GM19463 (cell line): ENCODE data around the gene GARIN5A.
A peak's percentile ranks its signal among the peaks of the same experiment; 100 is the strongest.
"Not testable (repeated sequence)": the region's sequence is repeated elsewhere in the genome, so short reads cannot be mapped to it uniquely, and the experiment has no call there.

Experiments
- ATAC-seq: cut with Tn5 transposase; IDR thresholded peaks from one replicate; pipeline ENCODE4 v1.9.1; 2021; ENCODE audit warnings: mild to moderate bottlenecking, moderate library complexity; ENCODE audit not compliant: unreplicated experiment

The GARIN5A gene

DNA sequence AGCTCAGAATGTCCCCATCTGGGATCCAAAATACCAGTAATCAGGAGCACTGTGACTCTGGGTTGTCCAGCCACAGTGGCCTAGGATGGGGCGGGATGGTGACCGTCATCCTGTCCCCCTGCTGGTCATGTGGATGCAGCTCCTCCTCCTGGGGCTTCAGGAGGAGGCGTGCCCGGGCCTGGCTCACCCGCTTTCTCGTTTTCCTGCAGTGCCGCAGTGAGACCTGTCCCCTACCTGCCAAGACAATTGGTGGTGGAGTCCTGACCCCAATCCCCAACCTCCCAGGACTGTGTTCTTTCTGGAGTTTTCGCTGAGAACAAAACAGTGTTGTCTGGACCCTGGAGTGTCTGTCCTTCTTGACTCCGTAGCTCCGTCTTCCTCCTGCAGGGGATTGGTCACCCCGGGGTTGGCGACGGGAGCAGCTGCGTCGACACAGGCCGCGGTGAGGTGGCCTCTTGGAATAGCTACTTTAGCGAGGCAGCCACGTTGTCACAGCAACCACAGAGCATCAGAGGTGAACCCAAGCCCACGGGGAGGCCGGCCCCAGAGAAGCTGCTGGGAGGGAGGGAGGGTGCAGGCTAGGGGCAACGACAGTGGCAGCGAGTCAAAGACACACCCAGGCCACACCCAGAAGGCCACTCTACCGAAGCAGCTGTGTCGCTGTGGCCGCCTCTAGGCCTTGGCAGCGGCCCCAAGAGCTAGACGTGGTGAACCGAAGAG, 10.5 kb downstream of the GARIN5A start:
- no peak for ATAC-seq

DNA sequence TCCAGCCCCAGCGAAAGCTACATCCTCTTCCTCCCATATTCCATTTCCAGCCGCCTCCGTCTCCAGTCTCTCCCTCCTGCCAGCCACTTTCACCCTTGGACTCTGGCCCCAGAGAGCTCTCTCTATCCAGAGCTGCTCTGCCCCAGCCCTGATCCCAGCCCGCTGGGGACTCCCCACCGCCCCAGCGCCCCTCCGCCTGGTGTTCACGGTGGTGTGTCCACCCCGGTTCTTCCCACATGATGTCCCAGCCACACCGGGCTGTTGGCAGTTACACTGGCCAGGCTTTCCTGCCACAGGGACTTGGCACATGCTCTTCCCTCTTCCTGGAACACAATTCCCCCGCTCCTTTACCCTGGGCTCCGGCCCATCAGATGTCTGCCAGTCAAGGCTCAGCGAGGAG, 11.6 kb downstream of the GARIN5A start:
- no peak for ATAC-seq

DNA sequence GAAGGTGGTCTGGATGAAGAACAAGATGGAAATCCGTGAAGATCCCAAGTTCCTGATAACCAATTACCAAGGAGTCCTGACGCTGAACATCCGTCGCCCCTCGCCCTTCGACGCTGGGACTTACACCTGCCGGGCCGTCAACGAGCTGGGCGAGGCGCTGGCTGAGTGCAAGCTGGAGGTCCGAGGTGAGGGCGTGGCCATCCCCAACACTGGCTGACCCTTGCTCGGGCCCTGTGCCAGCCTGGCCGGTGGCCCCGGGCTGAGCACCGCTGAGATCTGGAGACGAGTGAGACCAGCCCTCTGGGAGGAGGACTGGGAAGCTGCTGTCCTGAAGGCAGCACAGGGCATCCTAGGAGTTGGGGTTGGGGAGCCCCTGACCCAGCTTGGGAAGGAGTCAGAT, 12.3 kb downstream of the GARIN5A start:
- ATAC-seq, result no peak

DNA sequence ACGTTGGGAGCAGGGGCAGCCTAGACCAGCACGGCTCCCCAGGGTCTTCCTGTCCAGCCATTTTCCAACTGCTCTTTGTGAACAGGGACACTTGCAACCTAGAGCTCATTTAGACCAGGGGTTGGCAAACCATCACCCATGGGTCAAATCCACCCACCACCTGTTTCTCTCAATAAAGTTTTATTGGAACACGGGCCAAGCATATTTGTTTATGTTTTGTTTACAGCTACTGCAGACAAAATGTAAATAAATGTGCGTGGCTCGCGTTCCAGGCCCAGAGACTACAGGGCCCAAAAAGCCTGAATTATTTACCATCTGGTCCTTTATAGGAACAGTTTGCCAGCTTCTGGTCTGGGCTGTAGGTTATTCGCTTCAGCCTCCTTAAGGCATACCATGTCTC, 13.7 kb downstream of the GARIN5A start:
- no peak for ATAC-seq

DNA sequence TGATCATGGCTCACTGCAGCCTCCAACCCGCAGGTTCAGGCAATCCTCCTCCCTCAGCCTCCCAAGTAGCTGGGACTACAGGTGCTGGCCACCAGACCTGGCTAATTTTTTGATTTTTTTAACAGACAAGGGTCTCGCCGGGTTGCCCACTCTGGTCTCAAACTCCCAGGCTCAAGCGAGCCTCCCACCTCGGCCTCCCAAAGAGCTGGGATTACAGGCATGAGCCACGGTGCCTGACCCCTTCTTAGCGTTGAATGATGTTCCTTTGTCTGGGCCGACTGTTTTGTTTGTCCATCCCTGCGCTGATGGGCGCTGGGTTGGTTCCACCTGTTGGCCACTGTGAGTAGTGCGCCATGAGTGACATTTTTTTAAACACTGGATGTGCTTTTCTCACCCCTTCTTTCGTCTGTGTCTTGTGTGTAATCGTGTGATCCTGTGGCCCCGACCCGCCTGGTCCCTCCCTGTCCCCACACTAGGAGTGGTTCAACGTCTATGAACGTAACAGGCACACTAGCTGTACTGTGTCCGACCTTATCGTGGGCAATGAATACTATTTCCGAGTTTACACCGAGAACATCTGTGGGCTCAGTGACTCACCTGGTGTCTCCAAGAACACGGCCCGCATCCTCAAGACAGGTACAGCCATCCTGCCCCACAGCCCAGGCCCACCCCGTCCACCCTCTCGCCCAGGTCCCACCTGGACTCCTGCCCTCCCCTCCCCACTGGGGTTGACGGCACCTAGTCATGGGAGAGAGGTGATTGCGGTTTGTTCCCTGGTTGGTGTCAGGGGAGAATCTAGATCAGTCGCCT, 15.4 kb downstream of the GARIN5A start:
- ATAC-seq, result no peak

DNA sequence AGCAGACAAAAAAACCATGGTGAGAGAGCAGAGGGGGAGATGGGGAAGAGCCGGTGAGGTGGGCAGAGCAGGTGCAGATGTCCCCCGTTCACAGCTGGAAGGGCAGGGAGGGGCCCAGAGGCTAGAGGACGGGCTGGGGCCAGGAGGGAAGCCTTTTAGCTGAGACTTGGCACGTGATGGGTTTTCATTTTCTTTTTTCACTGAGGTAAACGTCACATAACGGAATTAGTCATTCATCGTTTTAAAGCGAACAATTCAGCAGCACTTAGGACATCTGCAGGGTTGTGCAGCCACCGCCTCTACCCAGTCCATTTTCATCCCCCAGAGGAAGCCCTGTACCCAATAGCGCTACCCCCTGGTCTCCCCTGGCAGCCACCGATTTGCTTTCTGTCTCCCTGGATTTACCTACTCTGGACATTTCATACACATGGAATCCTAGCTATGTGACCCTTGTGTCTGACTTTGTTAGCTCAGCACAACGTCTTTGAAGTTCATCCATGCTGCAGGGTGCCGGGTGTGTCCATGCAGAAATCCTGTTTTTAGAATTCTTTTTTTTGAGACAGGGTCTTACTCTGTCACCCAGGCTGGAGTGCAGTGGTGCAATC, 16.4 kb downstream of the GARIN5A start:
- peak; percentile 66 for ATAC-seq

DNA sequence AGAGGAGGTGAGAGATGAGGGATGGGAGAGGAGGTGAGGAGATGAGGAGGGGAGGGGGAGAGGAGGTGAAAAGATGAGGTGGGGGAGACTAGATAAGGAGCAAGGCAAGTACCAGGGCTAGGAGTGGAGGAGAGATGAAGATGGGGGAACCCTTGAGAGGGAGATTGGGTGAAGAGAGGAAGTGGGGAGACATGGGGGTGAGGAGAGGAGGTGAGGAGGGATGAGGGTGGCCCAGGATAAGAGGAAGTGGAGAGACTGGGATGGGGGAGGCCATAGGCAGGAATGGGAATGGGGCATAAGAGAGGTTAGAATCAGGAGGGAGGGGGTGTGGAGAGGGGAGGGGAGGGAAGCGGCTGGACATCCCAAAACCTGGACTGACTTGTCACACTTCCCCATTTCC, 17.0 kb downstream of the GARIN5A start:
- ATAC-seq, result no peak

DNA sequence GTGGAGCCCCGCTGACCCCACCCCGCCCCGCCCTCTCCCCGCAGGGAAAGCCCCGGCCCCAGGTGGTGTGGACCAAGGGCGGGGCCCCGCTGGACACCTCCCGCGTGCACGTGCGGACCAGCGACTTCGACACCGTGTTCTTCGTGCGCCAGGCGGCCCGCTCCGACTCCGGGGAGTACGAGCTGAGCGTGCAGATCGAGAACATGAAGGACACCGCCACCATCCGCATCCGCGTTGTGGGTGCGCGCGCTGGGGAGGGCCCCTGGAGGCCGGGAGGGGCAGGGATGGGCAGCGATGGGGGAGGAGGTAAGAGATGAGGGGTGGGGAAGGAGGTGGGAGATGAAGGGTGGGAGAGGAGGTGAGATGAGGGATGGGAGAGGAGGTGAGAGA, 17.6 kb downstream of the GARIN5A start:
- ATAC-seq, result no peak

DNA sequence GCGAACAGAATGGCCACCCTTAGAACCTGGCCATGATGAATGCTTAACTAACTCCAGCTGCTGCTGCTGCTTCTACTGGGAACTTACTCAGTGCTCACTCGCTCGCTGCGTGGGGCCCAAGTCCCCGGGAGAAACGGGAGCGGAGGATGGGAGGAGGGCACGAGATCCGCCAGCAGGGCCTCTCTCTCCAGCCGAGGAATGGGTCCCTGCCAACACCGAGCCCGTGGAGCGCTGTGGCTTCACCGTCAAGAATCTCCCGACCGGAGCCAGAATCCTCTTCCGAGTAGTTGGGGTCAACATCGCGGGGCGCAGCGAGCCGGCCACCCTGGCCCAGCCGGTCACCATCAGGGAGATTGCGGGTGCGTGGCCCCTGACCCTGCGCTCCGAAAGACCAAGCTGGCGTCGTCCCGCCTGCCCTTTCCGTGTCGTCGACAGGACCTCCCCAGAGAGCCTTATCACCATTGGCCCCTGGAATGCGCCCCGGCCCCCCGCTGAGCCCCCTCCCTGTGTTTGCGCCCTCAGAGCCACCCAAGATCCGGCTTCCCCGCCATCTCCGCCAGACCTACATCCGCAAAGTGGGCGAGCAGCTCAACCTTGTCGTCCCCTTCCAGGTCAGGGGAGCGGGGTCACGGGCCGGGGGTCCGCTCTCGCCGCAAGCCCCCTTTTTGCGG, 18.1 kb downstream of the GARIN5A start:
- no peak for ATAC-seq

DNA sequence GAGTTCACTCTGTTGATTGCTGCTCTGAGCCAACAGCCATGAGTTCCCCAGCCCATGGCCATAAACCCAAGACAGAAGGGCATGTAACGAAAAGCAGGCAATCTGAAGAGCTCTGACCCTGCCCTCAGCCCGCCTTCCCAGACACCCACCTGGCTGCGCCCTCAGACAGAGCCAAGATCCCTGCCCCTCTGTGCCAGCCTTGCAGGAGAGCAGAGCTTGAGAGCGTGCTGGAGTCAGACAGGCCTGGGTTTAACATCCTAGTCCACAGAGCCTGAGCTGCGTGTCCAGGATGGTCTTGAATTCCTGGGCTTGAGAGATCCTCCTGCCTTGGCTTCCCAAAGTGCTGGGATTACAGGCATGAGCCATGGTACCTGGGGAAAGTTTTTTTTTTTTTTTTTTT, 19.3 kb downstream of the GARIN5A start:
- no peak for ATAC-seq

DNA sequence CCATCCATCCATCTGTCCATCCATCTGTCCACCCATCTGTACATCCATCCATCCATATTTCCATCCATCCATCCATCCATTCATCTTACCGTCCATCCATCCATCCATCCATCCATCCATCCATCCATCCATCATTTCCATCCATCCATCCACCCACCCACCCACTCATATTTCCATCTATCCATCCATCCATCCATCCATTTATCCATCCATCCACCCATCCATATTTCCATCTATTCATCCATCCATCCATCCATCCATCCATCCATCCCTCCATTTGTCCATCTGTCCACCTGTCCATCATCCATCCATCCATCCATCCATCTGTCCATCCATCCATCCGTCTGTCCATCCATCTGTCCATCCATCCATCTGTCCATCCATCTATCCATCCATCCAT, 20.7 kb downstream of the GARIN5A start:
- ATAC-seq, result no peak

DNA sequence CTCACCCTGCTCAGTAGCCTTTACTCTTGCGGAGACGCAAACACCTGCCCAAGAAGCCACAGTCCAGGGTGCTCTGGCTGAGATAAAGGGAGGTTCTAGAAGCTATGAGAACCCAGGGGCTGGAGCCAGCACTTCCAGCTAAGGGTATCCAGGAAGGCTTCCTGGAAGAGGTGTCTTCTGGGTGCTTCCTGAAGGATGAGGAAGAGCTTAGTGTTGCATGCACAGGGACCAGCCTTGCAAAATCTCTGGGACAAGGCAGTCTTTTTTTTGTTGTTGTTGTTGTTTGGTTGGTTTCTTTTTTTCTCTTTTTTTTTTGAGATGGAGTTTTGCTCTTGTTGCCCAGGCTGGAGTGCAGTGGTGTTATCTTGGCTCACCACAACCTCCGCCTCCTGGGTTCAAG, 23.4 kb downstream of the GARIN5A start:
- ATAC-seq, result no peak

DNA sequence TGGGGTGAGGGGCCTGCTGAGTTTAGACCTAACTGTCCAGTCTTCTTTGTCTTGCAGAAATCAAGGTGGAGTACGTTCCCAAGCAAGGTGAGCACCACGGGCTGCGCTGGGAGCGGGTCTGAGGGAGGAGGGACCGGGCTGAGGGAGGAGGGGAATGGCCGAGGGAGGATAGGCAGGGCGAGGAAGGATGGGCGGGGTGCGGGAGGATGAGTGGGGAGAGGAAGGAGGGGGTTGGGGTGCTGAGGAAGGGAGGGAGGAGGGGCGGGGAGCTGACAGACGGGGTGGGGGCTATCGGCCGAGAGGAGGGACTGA, 25.5 kb downstream of the GARIN5A start:
- no peak for ATAC-seq

DNA sequence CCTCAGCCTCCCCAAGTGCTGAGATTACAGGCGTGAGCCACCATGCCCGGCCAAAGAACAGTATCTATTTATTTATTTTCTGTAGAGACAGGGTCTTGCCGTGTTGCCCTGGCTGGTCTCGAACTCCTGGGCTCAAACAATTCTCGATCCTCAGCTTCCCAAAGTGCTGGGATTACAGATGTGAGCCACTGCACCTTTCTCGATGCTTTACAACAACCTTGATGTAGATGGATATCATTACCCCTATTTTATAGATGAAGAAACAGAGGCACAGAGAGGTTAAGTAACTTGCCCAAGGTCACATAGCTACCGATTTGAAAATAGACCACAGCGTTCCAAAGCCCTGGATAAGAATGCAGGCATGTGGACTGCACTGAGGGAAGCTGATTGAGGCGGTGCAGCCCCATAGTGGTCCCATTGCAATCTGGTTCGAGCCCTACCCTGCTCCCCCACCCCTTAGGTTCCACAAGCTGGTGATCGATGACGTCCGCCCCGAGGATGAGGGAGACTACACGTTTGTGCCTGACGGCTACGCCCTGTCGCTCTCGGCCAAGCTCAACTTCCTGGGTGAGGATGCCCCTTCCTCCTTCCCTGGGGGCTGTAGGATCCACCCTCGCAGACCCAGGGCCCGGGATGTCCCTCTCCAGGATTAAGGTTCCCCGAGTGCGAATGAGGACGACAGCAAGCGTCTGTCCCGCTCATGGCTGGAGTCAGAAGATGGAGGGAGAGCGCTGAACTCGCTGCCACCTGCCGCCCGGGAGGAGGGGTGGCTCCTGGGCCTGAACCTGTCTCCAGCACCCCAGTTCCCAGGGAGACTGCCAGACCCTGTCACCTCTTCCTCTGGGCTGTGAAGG, 26.1 kb downstream of the GARIN5A start:
- no peak for ATAC-seq

DNA sequence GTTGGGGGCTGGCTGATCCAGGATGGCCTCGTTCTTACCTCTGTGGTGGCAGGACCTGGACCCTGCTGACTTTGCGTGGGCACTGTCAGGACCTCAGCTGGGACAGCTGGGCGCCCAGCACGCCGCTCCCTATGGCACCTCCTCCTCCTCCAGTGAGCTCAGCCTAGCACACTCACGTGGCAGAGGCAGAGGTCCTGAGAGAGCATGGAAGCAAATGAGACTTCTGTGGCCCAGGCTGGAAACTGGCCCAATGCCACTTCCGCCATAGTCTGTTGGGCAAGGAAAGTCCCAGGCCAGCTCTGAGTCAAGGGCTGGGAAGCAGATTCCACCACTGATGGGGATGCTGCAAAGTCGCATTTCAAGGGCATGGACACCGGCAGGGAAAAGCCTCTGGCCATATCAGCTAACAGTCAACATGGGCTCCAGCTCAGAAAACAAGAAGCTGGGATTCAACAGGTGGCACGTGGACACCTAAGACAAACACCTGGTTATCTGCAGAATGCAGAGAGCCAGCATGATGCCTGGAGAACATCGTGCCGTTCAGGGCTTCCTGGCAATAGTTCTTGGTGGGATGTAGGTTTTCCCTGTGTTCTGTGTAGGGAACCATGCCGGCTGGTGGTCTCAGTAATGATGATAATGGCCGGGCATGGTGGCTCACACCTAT, 27.3 kb downstream of the GARIN5A start:
- no peak for ATAC-seq

DNA sequence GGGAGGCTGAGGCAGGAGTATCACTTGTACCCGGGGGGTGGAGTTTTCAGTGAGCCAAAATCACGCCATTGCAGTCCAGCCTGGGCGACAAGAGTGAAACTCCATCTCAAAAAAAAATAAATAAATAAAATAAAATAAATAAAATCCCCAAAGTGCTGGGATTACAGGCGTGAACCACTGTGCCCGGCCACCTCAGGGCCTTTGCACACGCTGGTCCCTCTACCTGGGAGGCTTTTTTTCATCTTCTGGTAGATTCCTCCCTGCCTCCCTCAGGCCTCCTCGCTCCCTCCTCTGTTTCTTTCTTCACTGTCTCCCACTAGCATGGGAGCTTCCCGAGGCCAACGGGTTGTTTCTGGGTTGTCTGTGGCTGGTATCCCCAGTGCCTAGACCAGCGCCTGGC, 28.9 kb downstream of the GARIN5A start:
- no peak for ATAC-seq

DNA sequence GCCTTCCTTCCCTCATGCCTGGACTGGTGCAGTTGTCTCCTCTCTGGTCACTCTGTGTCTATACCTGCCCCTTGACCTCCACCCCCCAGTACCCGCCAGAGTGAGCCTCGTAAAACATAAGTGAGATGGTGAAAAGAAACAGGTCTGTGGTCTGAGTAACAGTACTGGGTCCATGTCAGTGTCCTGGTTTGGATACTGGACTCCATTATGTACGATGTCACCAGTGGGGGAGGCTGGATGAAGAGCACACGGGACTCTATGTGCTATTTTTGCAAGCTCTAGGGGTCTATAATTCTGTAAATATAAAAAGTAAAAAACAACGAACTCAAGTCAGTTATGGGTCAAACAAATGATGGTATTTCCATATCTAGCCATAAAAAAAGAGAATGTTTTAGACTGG, 29.6 kb downstream of the GARIN5A start:
- ATAC-seq, result no peak

DNA sequence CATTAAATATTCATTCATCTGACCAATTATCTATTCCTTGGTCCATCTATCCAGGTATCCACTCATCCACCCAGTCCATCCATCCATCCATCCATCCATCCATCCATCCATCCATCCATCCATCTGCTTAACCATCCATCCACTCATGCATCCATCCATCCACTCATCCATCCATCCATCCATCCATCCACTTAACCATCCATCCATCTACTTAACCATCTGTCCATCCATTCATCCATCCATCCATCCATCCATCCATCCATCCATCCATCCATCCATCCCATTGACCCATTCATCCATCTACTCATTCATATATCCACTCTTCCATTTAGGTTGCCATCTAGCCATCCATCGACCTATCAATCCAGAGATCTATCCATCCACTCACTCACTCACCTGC, 32.6 kb downstream of the GARIN5A start:
- no peak for ATAC-seq

DNA sequence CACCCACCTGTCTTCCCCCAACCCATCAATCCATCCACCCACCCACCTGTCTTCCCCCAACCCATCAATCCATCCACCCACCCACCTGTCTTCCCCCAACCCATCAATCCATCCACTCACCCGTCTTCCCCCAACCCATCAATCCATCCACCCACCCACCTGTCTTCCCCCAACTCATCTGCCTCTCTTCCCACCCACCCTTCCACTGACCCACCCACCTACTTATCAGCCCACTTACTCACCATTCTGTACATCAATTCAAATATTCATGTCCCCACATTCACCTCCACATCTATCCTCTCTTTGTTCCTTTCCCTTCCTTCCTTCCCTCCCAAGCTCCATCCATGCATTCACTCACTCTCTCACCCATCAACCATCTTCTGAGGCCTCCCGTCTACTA, 37.5 kb downstream of the GARIN5A start:
- ATAC-seq, result not testable (repeated sequence)

DNA sequence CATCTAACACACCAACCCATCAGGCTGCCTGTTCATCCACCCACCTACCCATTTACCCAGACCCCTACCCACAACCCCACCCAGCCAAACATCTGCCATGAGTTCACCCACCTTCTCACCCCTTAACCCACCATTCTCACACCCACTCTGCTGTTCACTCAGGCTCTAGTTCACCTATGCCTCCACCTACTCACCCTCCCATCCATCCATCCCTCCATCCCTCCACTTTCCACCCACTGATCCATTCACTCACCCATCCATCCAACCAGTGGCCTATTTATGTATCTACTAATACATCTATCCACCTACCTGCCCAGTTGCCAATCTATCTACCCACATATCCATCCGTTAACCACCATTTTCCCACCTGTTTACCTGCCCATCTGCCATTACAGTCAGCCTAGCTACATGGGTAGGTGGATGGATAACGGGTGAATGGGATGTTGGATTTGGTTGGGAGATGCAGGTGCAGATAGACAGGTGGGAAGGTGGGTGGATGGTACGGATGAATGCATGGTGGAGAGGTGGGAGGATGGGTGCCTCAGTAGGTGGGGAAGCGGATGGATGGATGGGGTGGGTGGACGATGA, 38.7 kb downstream of the GARIN5A start:
- ATAC-seq, result no peak
